MM.1S (cell line): ENCODE measurements around the gene HBE1.

ENCODE experiments used
- CTCF ChIP-seq: fragments of 300-600 bp; sonication (generic); IDR thresholded peaks from 2 replicates; pipeline ENCODE4 v1.5.1; 2016; ENCODE audit warnings: antibody characterized with exemption, low read length, mixed read lengths
- EZH2 ChIP-seq: fragments of 300-600 bp; sonication (generic); optimal IDR thresholded peaks from 2 replicates; pipeline ENCODE3; 2017; ENCODE audit warnings: low read depth, mild to moderate bottlenecking, antibody characterized with exemption, low read length, mixed read lengths
- EZH2phosphoT487 ChIP-seq: fragments of 300-600 bp; sonication (generic); IDR thresholded peaks from 2 replicates; pipeline ENCODE4 v1.6.1; 2018; ENCODE audit warnings: antibody characterized with exemption, low read length

GRCh38 chr11:5227681-5228080 is 42.1 kb downstream of the HBE1 start:
- no peak for TF ChIP-seq EZH2
- no peak for TF ChIP-seq CTCF
- TF ChIP-seq EZH2phosphoT487, result no peak
